HAP-1 (cell line): Measurements from ENCODE around the gene MPC1L.

ENCODE experiments used
- DNase-seq, 2 experiments: peaks; one replicate each; pipeline ENCODE4 v3.0.0-alpha.2; 2016 to 2020; ENCODE audit warnings: low spot score in 2 of 2
- H3K27me3 ChIP-seq: fragments of 250-450 bp; sonication (Bioruptor Pico); 2 replicates; pipeline ENCODE4 v1.5.1; 2020; ENCODE audit warnings: low read depth, mild to moderate bottlenecking, moderate library complexity
- H3K36me3 ChIP-seq: fragments of 250-450 bp; sonication (Bioruptor Pico); replicated peaks from 2 replicates; pipeline ENCODE4 v1.5.1; 2020; ENCODE audit warnings: mild to moderate bottlenecking
- H3K4me1 ChIP-seq: fragments of 250-450 bp; sonication (Bioruptor Pico); 2 replicates; pipeline ENCODE4 v1.5.1; 2020; ENCODE audit warnings: mild to moderate bottlenecking
- H3K4me3 ChIP-seq: fragments of 250-450 bp; sonication (Bioruptor Pico); 2 replicates; pipeline ENCODE4 v1.5.1; 2020; ENCODE audit warnings: mild to moderate bottlenecking, moderate library complexity
- H3K9me3 ChIP-seq: fragments of 250-450 bp; sonication (Bioruptor Pico); 2 replicates; pipeline ENCODE4 v1.5.1; 2020; ENCODE audit warnings: mild to moderate bottlenecking, moderate library complexity
- in situ Hi-C: fragments of 300-500 bp; cut with MboI; formaldehyde crosslinking; loops from 3 replicates; pipeline ENCODE4 v1.14.3; 2020; ENCODE audit warnings: low sequenced_read_pairs, inconsistent platforms, mixed read lengths

Gene MPC1L

DNA sequence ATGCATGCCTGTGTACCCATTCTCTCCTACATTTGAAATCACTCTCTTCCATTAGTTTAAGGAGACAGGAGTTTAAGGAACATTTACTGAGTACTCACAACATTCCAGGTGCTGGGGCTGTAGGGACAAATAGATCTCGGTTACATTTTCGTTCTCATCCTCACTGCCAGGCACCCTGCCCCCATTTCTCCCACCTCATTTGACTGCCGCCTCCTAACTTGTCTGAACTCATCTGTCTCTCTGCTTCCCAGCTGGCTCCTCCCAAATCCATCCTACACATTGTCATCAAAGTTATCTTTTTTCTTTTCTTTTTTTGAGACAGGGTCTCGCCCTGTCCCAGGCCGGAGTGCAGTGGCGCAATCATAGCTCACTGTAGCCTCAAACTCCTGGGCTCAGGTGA lies 19.8 kb upstream of the MPC1L start:
- H3K4me1 ChIP-seq: no peaks in the 10 kb centered on the region
- no peaks in the 10 kb centered on the region for H3K27me3 ChIP-seq
- H3K36me3 ChIP-seq: peaks cover 32% of the 10 kb centered on the region
- in situ Hi-C loops: no loop called here
- no peak for DNase-seq
- no peaks in the 10 kb centered on the region for H3K9me3 ChIP-seq
- no peak overlapping the region for H3K4me3 ChIP-seq

DNA sequence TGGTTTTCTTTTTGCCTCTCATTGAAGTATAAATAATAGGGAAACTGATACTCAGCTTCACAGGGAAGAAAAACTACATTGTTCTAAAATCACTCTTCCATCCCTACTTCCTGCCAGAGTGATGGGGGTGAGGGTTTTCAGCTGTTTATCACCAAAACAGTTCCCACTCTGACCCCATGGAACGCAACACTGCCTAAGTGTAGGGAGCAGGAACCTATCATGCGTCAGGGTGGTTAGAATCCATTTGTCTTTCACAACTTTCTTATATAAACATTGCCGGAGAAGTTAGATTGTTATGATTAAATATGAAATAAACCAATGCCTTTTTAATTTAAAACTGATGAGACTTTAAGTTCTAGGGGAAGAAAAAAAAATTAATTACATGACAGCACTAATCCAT lies 15.8 kb upstream of the MPC1L start:
- H3K9me3 ChIP-seq: no peaks in the 10 kb centered on the region
- H3K27me3 ChIP-seq: no peaks in the 10 kb centered on the region
- no peaks in the 10 kb centered on the region for H3K4me1 ChIP-seq
- in situ Hi-C loops: no loop called here
- peaks cover 5% of the 10 kb centered on the region for H3K36me3 ChIP-seq
- DNase-seq: no peak
- H3K4me3 ChIP-seq: no peak overlapping the region

DNA sequence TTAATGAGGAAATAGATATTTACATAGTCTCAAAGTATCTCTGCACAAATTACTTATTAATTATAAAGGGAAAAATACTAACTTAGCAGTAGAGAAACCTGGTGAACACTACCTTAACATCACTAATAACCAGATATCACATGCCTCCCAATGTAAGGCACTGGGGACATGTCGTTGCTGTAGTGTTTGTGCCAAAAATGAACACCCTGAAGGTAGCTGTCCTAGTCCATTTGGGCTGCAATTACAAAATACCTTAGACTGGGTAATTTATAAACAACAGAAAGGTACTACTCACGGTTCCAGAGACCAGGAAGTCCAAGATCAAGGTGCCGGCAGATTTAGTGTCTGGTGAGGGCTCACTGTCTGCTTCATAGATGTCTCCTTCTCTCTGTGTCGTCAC lies 10.7 kb upstream of the MPC1L start:
- Histone ChIP-seq H3K4me1 (peaks cover 7% of the 10 kb centered on the region), H3K4me3 (no peak overlapping the region), H3K36me3 (no peaks in the 10 kb centered on the region), H3K9me3 (no peaks in the 10 kb centered on the region), H3K27me3 (no peaks in the 10 kb centered on the region)
- in situ Hi-C loops: no loop called here
- no peak for DNase-seq

DNA sequence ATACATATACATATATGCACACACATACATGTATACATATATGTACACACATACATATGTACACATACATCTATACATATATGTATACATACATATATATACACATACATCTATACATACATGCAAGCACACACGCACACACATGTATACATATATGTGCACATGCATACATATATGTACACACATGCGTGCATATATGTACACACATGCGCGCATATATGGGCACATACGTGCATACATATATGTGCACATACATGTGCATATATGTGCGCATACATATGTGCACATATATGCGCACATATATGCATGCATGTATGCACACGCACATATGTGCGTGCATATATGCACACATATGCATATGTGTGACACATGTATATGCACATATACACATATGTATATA lies 7.3 kb upstream of the MPC1L start:
- in situ Hi-C loops: no loop called here
- Histone ChIP-seq H3K27me3 (no peaks in the 10 kb centered on the region), H3K36me3 (no peaks in the 10 kb centered on the region), H3K4me1 (peaks cover 14% of the 10 kb centered on the region), H3K9me3 (no peaks in the 10 kb centered on the region), H3K4me3 (no peak overlapping the region)
- no peak for DNase-seq

DNA sequence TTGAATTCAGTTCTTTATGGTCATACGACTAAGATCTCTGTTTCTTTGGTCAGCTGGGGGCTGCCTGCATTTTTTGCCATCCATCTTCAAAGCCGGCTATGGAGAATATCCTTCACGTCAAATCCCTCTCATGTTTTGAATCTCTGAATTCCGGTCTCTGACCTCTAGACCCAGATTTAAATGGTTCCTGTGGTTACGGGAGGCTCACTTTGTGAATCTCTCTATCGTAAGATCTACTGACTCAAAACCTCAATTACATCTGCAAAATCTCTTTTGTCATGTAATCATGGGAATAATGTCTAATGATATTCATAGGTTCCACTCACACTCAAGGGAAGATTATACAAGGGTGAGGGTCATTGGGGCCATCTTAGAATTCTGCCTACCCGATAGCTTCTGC lies 5.7 kb upstream of the MPC1L start:
- H3K36me3 ChIP-seq: no peaks in the 10 kb centered on the region
- DNase-seq: peak; percentile 63 to 92
- no peak overlapping the region for H3K4me3 ChIP-seq
- in situ Hi-C loops: no loop called here
- H3K4me1 ChIP-seq: peaks cover 14% of the 10 kb centered on the region
- no peaks in the 10 kb centered on the region for H3K27me3 ChIP-seq
- no peaks in the 10 kb centered on the region for H3K9me3 ChIP-seq

DNA sequence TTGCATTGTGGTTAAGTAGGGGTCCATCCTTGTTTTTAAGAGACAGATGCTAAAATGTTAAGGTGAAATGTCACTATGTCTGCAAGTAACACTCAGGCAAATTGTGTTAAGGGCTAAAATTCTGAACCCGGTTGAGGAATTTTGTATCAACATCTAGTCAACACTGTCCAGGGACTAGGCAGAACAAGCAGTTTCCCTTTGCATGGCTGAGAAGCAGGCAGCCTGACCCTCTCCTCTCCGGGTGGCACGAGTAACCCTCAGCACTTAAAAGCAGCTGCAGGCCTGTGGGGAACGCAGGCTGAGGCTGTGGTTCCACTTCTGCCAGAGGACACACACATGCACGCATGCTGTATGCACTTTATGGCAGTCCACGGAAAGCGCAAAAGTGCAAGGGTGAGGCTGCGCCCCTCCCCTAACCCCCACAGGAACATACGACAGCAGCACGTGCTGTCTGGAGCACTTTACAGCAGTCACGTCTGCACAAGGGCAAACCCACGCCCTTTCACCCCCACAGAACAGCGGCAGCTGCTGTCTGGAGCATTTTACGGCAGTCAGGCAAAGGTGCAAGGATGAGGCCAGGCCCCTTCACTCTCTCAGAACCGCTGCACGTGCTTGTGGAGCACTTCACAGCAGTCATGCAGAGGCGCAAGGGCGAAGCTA lies 619 bp upstream of the MPC1L start:
- no peak overlapping the region for H3K4me3 ChIP-seq
- H3K36me3 ChIP-seq: peaks cover 4% of the 10 kb centered on the region
- no peaks in the 10 kb centered on the region for H3K9me3 ChIP-seq
- H3K27me3 ChIP-seq: no peaks in the 10 kb centered on the region
- peaks cover 7% of the 10 kb centered on the region for H3K4me1 ChIP-seq
- no peak for DNase-seq
- in situ Hi-C loops: no loop called here

DNA sequence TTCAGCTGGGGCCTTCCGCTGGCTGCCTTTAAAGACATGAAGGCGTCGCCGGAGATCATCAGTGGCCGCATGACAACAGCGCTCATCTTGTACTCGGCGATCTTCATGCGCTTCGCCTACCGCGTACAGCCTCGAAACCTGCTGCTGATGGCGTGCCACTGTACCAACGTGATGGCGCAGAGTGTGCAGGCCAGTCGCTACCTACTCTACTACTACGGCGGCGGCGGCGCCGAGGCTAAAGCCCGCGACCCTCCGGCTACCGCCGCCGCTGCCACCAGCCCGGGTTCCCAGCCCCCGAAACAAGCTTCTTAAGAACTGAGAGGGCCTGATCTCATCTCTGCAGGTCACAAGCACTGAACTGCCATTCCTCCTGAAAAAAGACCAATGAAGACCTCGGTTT lies 437 bp downstream of the MPC1L start:
- peaks cover 13% of the 10 kb centered on the region for H3K36me3 ChIP-seq
- in situ Hi-C loops: no loop called here
- no peaks in the 10 kb centered on the region for H3K4me1 ChIP-seq
- no peak overlapping the region for H3K4me3 ChIP-seq
- no peaks in the 10 kb centered on the region for H3K9me3 ChIP-seq
- H3K27me3 ChIP-seq: no peaks in the 10 kb centered on the region
- DNase-seq: no peak

- Histone ChIP-seq H3K4me3 (no peak overlapping the region), H3K4me1 (no peaks in the 10 kb centered on the region), H3K36me3 (peaks cover 26% of the 10 kb centered on the region), H3K27me3 (no peaks in the 10 kb centered on the region), H3K9me3 (no peaks in the 10 kb centered on the region)
- in situ Hi-C loops: no loop called here
- DNase-seq: no peak
Observed at GRCh38 chrX:40625294-40625693, 2.1 kb downstream of the MPC1L start.

DNA sequence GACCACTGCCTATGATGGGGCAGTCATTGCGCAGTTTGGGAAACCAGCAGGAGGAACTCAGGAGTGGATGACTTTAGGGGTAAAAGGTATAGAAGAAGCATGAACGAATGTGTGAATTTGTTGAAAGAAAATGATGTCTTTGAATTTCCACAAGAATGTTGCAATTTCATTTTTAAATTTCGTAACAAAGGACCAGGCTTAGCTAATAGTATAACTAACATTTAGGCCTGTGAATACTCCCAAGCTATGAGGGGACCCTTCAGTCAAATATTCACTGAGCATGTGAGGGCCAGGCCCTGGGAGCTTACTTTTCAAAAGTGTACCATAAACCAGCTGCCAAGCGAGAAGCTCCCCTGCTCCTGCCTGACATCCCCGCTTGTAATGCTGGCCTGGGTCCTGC lies 5.3 kb downstream of the MPC1L start:
- Histone ChIP-seq H3K4me1 (no peaks in the 10 kb centered on the region), H3K9me3 (no peaks in the 10 kb centered on the region)

DNA sequence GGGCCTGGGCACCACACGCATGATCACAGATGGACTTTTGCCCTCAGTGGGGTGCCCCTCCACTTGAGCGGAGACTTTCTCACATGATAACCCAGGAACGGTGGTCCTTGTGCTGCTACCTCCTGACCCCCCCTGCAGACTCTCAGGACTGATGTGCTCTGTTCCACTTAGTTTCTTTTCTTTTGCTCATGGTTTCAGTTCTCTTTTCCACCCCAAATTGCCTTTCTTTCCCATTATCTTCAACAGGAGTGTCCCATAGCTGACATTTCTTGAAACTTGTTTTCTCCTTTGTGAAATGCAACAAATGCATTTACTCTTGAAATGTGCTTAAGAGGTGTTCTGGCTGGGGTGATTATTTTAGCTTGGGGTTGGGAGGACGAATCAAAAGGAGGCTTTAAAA lies 9.0 kb downstream of the MPC1L start:
- Histone ChIP-seq H3K4me1 (no peaks in the 10 kb centered on the region), H3K4me3 (no peak overlapping the region), H3K36me3 (peaks cover 69% of the 10 kb centered on the region), H3K27me3 (no peaks in the 10 kb centered on the region), H3K9me3 (no peaks in the 10 kb centered on the region)
- in situ Hi-C loops: no loop called here
- no peak for DNase-seq

More for the DNA sequence above, 5.3 kb downstream of the MPC1L start:
- no peak for DNase-seq
- in situ Hi-C loops: no loop called here
- Histone ChIP-seq H3K36me3 (peaks cover 45% of the 10 kb centered on the region), H3K4me3 (no peak overlapping the region), H3K27me3 (no peaks in the 10 kb centered on the region)

DNA sequence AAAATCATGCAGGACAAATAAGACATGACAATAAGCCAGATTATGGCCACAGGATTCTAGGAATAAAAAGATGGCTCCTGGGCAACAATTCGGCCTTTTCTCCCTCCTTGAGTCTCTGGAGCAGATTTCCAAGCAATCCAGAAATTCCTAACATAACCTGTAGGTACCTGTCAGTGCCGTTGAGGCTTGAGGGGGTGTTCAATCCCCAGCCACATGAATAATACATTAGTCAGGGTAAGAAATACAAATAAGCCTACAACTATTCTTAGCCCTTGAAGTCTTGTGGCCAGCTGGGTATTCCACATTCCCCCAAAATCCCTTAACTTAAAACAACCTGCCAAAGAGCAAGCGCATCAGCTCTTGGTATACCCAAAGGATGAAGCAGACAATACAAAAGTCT lies 14.5 kb downstream of the MPC1L start:
- Histone ChIP-seq H3K4me3 (no peak overlapping the region), H3K36me3 (peaks cover 38% of the 10 kb centered on the region), H3K27me3 (no peaks in the 10 kb centered on the region), H3K4me1 (no peaks in the 10 kb centered on the region), H3K9me3 (no peaks in the 10 kb centered on the region)
- in situ Hi-C loops: no loop called here
- DNase-seq: no peak

GRCh38 chrX:40644176-40644575 lies 20.9 kb downstream of the MPC1L start:
- no peak for DNase-seq
- Histone ChIP-seq H3K4me1 (peaks cover 22% of the 10 kb centered on the region), H3K4me3 (no peak overlapping the region), H3K27me3 (no peaks in the 10 kb centered on the region), H3K9me3 (no peaks in the 10 kb centered on the region), H3K36me3 (peaks cover 5% of the 10 kb centered on the region)
- in situ Hi-C loops: no loop called here

DNA sequence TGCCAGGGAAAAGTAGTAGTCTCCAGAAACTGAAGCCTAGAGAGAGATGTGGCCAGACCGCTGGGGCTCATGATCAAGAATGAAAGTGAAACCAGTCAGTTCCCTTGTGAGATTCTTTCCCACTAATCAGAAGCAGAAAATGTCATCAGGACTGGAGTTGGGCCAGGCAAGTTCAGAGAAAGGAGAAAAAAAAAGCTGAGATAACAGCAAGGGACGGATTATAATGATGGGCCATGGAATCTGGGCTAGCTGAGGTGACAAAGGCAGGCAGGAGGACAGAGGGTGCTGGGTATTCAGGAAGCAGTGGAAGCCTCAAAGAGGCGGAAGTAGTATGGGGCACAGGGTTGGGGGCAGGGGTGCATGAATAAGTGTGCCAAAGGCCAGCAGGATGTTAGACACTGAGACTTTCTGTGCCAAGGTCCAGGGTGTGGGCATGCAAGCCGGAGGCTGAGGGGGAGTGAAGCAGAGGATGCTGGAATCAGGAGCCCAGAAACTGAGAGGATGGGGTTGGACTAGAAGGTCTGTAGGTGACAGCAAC lies 21.7 kb downstream of the MPC1L start:
- in situ Hi-C loops: no loop called here
- no peaks in the 10 kb centered on the region for H3K27me3 ChIP-seq
- H3K4me1 ChIP-seq: peaks cover 22% of the 10 kb centered on the region
- DNase-seq: peak in 1 of 2 experiments; percentile 15
- H3K36me3 ChIP-seq: peaks cover 5% of the 10 kb centered on the region
- H3K4me3 ChIP-seq: peak overlapping the region; percentile 2; the same call in 1 of the 2 replicates
- no peaks in the 10 kb centered on the region for H3K9me3 ChIP-seq

- H3K4me3 ChIP-seq: peak overlapping the region; percentile 66
- in situ Hi-C loops: no loop called here
- no peaks in the 10 kb centered on the region for H3K27me3 ChIP-seq
- peak; percentile 24 to 52 for DNase-seq
- peaks cover 22% of the 10 kb centered on the region for H3K4me1 ChIP-seq
- H3K36me3 ChIP-seq: peaks cover 15% of the 10 kb centered on the region
- H3K9me3 ChIP-seq: no peaks in the 10 kb centered on the region
Observed at GRCh38 chrX:40646489-40647306, 23.5 kb downstream of the MPC1L start.
